Stimulated activated CD8-positive, alpha-beta memory T cell treated with anti-CD3 and anti-CD28 coated beads, Interleukin-2, amount 100 ng/mL, for 1 hour (primary cell): Measurements from ENCODE around the gene ZFHX3.

Source experiments
- DNase-seq, 2 donors: peaks; one replicate each; pipeline ENCODE4 v3.0.0-alpha.2; 2020; ENCODE audit warnings: low read depth in 2 of 2

The ZFHX3 gene

DNA sequence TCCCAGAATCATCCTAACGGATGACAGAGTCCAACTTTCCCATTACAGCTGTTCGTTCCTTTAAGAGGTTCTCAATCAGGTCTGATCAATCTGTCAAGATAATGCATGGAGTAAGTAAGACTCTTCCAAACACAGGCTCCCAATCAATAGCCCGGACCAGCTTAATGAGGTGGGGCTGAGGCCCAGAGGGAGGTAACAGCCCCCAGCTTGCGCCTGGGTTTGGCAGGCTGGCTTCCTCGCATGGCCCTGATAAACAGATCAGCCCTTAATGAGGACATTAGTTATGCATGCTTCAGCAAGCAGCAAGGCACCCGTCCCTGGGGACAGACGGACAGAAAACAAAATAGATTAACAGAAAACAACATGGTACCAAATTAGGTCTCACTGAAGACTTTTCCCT lies 145.7 kb downstream of the ZFHX3 start:
- no peak for DNase-seq

- no peak for DNase-seq
Observed at GRCh38 chr16:72901000-72901627, 146.8 kb downstream of the ZFHX3 start.

GRCh38 chr16:72898216-72898825 lies 149.6 kb downstream of the ZFHX3 start:
- no peak for DNase-seq

DNA sequence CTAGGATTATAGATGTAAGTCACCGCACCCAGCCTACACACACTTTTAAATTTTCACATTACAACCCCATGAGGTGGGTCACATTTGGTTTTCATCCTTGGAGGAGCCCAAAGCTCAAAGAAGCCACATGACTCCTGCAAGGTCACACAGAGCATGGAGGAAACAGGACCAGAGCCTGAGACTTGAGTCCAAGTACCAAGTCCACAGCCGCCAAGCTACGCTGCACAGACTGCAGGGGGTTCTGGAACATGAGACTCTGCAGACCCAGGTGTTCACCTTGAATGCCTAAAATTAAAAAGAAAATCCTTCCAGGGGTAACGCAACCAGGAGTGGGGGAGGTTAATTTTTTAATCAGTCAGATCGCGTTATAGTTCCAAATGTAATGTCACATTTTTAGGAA lies 150.2 kb downstream of the ZFHX3 start:
- no peak for DNase-seq

DNA sequence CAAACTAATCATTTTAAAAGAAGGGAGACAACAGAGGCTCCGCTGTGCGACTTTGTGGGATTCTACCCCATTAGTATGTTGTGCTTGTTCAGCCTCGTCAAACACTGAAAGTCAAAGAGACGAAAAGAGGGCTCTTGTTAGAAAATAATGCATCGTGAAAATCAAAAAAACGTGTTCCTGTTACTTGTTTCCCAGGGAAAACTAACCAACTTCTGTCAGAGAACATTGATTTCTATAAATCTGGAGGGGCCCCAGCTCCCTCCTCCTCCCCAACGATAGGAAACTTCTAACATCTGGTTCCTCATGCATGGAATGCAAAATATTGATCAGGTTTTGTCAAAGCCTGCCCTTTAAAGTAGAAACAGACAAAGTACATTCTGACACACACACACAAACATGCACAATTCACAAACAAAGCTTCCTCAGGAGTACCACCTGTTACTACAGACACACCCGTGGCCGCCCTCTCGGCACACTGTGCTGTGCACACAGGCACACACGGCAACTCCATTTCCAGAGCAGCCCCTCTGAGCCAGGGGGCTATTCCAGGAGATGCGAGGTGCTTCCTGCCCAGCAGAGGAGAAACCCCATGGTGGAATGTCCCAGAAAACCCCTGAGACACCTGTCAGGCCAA lies 151.3 kb downstream of the ZFHX3 start:
- no peak for DNase-seq

DNA sequence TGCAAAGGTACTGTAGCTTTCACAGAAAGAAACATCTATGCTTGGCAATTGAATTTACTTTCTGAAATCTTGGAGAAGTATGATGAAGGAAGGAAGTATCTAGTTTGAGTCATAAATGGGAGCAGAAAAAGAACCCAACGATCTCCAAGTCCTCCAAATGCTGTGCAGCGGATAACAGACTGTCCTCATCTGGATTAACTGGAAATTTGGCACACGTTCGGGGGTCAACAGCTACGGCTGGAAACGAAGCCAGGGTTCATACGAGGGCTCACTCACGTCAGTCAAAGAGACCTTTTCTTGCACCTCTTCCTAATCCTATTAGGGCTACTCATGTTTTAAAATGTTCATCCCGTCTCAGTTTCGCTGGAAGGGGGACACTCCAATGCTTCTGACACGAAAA lies 152.0 kb downstream of the ZFHX3 start:
- DNase-seq, result no peak

- DNase-seq, result no peak
Observed at GRCh38 chr16:72894293-72895151, 153.4 kb downstream of the ZFHX3 start.

DNA sequence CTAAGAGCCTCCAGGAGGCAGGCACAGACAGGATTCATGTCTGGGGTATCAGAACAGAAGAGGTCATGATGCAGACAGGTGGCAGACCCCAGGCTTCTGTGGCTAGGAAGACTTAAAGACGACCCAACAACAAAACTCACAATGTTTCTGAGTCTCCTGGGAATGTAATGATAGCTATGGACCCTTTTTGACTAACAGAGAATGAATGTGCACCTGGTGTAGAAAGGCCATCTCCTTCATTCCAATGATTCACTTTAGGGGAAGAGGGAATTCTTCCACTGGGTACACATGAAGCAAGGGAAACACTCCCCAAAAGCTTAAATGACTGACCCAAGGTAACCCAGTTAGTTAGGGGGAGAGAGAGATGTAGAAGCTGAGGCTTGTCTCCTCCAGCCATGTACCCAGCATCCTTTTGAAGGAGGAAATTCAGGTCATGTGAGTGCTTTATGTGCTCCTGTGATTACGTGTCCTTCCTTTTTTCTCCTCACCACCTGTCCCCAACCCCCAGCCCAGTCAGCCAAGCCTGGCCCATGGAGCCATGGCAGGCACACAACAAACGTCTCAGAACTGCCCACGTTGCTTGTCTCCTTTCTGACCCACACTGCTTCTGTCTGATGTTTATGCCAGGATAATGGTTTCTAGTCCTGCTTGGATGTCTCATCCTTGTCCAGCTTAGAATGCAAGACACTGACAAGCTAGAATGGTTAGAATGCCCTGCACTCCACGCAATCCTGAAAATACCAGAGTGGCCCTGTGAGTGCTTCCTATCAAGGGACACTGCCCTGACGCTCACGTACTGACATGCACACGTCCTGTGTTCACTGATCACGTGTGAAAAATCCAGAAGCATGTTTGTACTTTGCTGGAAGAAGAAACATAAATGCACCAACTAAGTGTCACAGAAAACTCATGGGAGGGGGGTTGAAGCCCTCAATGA lies 156.4 kb downstream of the ZFHX3 start:
- DNase-seq, result no peak

DNA sequence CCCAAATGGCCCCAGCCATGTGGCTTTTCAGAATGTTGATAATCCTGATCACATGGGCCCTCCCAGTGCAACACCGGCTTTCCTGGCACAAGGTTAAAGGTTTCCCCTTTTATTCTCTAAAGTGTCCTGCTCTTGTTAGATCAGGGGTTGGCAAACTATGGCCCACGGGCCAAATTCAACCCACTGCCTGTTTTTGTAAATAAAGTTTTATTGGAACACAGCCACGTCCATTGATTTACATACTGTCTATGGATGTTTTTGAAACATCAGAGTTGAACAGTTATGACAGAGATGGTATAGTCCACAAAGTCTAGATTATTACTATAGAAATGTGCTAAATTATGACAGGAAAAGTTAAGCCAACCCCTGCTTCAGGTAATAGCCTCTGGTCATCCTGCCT lies 157.3 kb downstream of the ZFHX3 start:
- DNase-seq, result no peak

DNA sequence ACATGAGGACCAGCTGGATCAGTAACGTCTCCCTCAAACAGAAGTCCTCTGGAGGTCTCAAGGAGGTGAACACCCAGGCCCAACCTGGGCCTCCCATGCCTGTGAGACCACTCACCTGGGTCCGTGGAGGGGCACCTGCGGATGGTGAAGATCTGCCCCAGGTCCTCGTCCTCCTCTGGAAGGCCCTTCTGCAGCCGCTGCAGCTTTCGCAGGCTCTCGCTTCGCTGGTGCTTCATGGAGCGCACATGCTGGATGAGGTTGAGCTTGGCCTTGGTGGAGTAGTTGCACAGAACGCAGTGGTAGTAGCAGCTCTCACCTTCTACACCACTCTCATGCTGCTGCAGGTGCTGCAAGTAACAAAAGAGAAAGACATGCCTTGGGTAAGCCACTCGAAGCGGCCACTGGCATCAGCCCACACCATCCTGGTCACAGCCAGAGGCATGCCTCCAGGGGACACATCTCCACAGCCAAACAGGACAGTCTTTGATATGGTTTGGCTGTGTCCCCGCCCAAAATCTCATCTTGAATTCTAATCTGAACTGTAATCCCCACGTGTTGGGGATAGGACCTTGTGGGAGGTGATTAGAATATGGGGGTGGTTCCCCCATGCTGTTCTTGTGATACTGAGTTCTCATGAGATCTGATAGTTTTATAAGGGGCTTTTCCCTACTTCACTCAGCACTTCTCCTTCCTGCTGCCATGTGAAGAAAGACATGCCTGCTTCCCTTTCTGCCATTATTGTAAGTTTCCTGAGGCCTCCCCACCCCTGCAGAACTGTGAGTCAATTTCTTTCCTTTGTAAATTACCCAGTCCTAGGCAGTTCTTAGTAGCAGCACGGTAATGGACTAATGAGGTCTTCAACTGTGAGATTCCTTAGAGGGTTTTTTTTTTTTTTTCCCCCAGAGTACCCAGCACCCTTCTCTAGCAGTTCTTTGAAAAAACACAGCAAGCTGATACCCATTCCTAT lies 158.0 kb downstream of the ZFHX3 start:
- no peak for DNase-seq

GRCh38 chr16:72887537-72887936 lies 160.4 kb downstream of the ZFHX3 start:
- no peak for DNase-seq

GRCh38 chr16:72886346-72886974 lies 161.5 kb downstream of the ZFHX3 start:
- DNase-seq, result no peak

DNA sequence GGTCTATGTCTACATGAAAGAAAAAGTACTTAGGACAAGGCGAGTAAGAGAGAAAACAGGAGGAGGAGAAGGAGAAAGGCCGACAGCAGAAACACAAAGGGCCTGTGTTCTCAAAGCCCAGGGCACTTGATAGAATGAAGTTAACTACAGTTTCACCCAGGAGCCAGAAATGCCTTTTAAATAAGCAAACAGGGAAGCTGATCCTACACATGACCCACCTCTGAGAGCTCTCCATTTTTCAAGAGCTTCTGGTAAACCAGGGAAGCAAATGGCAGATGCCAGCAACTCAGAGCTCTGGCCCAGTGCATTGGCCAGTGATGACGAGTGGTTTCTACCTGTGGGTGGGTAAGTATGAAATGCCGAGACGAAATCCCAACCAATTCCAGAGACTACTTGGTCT lies 163.4 kb downstream of the ZFHX3 start:
- no peak for DNase-seq

GRCh38 chr16:72884037-72884436 lies 163.9 kb downstream of the ZFHX3 start:
- no peak for DNase-seq

DNA sequence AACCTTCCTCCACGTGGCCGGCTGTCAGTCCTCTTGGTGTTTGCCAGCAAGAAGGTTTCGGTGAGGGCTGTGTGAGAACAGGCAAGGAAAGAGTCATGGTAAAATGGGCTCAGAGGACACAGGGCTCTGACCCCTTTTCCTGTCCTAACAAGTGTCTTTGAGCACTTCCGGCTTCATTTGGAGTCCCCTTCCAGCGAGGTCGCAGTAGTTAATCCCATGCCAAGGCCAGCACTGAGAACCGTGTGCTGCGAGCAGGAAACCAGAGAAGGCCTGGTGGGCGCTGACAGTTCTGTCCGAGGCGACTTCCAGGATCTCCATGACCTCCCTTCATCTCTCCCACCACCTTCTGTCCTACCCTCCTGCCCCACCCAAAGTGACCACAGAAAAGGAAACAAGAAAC lies 168.1 kb downstream of the ZFHX3 start:
- no peak for DNase-seq

DNA sequence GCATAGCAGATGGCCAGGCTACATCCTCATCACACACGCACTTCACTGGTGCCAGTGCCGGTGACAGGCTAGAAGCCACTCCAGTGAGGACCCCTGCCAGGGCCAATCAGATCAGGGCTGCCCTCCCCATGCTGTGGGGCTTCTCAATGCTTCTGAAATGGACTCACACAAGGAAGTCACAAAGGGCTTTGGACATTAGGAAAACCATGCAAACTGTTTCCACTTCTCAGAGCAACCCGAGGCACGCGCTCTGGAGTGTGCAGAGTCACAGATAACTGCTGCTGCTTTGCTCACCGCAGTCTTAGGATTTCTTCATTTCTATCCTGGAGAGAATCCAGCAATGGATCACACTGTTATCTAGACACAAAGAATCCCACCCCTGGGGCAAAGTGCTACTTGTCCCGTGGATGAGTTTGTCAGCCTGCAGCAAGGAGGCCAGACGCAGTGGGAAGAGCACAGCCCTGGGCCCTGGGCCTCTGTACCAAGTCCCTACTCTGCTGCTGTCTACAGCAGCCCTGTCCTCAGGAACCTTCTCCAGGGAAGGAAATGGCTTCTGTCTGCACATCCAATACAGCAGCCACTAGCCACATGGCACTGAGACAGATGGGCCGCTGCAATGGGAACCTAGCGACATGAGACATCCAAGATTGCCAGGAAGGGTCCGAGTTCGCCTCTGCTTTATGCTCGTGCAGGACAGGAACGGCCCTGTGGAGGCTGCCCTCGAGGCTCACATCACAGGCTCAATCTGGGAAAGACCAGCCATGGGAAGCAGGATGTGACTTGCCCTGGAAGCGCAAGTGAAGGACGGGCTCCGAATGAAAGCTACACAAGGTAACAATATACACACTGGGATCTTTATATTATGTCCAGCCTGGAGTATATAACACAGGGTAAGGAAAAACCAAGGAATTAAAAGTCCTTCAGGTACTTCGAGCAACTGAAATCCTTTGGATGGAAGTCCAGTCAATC lies 169.3 kb downstream of the ZFHX3 start:
- no peak for DNase-seq

DNA sequence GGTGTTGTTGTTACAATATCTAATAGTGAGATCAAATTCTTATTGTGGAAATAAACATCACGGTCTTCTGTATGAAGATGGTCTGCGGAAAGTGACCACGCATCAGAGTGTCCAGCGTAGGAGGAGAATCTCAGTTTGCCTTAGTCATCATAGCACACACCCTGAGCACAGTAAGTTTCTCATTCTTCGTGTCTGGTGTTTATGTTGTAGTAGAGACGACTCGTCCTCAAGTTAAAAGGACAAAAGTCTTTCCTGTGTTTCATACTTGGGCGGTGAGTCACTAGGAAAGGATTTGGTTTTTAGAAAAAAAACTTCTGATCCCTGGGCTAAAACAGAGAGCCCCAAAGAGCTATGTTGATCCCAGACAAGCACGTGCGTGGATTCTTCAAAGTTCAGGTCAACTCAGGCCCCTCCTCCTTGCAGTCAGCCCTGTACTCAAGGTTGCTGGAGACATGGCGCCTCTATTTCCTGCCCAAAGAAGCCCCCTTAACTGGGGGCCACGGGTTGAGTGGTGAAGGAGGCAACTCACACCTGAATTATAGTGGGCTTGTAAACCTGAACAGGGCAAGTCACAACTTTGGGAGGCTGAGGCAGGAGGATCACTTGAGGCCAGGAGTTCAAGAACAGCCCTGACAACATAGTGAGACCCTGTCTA lies 170.4 kb downstream of the ZFHX3 start:
- DNase-seq, result no peak

- no peak for DNase-seq
Observed at GRCh38 chr16:72876981-72877373, 171.0 kb downstream of the ZFHX3 start.
